ENCODE results near the gene ZNF775.
"Not testable (repeated sequence)": the region's sequence is repeated elsewhere in the genome, so short reads cannot be mapped to it uniquely, and the experiment has no call there.

DNA sequence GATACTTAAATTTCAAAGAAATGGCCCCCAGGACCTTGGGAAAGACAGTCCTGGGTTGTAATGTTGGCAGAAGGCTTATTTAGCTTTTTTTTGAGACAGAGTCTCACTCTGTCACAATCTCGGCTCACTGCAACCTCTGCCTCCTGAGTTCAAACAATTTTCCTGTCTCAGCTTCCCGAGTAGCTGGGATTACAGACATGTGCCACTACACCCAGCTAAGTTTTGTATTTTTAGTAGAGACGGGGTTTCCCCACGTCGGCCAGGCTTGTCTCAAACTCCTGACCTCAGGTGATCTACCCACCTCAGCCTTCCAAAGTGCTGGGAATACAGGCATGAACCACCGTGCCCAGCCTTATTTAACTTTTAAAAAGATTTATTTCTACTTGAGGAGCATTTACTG is 6.8 kb downstream of the ZNF775 start:
- TF ChIP-seq CTCF, POLR2A (IDR thresholded peaks at IDR 0.05): not testable (repeated sequence)

Data from lower leg skin (tissue), 3 donors.